Measurements from ENCODE around the gene CNPY2.

The CNPY2 gene

GRCh38 chr12:56308714-56309113 is 7.1 kb downstream of the CNPY2 start:
- H3K4me2 ChIP-seq (ENCODE audit: insufficient read depth, low read length), result no peak overlapping the region
- H3K36me3 ChIP-seq (ENCODE audit: insufficient read depth, low read length), result peaks cover 36% of the 10 kb centered on the region
- no peak overlapping the region for H3K27ac ChIP-seq (ENCODE audit: low read length)
- no peaks in the 10 kb centered on the region for H3K79me2 ChIP-seq (ENCODE audit: insufficient read depth, low read length)
- ATAC-seq (ENCODE audit: insufficient read depth, low read depth), result no peak
- DNase-seq, result no peak
- H3K4me3 ChIP-seq (ENCODE audit: low read depth in 1 of 2, low read length in 2 of 2), result no peak overlapping the region
- no peaks in the 10 kb centered on the region for H3K4me1 ChIP-seq (ENCODE audit: insufficient read depth, low read length)
- no peaks in the 10 kb centered on the region for H4K20me1 ChIP-seq (ENCODE audit: insufficient read depth, low read length)
- H3K9me3 ChIP-seq (ENCODE audit: insufficient read depth, low read length, severe bottlenecking), result no peaks in the 10 kb centered on the region
- no peaks in the 10 kb centered on the region for H3K27me3 ChIP-seq (ENCODE audit: insufficient read depth, low read length, poor library complexity)
- H3K9ac ChIP-seq (ENCODE audit: low read depth, low read length), result no peak overlapping the region
- H2AFZ ChIP-seq (ENCODE audit: low read depth, low read length), result no peak overlapping the region
- no peak for TF ChIP-seq CTCF (IDR thresholded peaks at IDR 0.05; ENCODE audit: borderline replicate concordance, extremely low read depth, low read length, poor library complexity, severe bottlenecking)
- no peak for TF ChIP-seq EZH2 (IDR thresholded peaks at IDR 0.05; ENCODE audit: borderline replicate concordance, low read depth, low read length, severe bottlenecking)

- no peak for ATAC-seq (ENCODE audit: insufficient read depth, low read depth)
- no peak overlapping the region for H3K4me3 ChIP-seq (ENCODE audit: low read depth in 1 of 2, low read length in 2 of 2)
- no peaks in the 10 kb centered on the region for H3K79me2 ChIP-seq (ENCODE audit: insufficient read depth, low read length)
- no peak for TF ChIP-seq EZH2 (IDR thresholded peaks at IDR 0.05; ENCODE audit: borderline replicate concordance, low read depth, low read length, severe bottlenecking)
- TF ChIP-seq CTCF (IDR thresholded peaks at IDR 0.05; ENCODE audit: borderline replicate concordance, extremely low read depth, low read length, poor library complexity, severe bottlenecking), result no peak
- H3K27ac ChIP-seq (ENCODE audit: low read length), result no peak overlapping the region
- H4K20me1 ChIP-seq (ENCODE audit: insufficient read depth, low read length), result no peaks in the 10 kb centered on the region
- no peaks in the 10 kb centered on the region for H3K27me3 ChIP-seq (ENCODE audit: insufficient read depth, low read length, poor library complexity)
- no peaks in the 10 kb centered on the region for H3K9me3 ChIP-seq (ENCODE audit: insufficient read depth, low read length, severe bottlenecking)
- H3K9ac ChIP-seq (ENCODE audit: low read depth, low read length), result no peak overlapping the region
- H3K4me1 ChIP-seq (ENCODE audit: insufficient read depth, low read length), result no peaks in the 10 kb centered on the region; the same call in 1 of the 2 replicates
- no peak for DNase-seq
- no peak overlapping the region for H2AFZ ChIP-seq (ENCODE audit: low read depth, low read length)
- H3K36me3 ChIP-seq (ENCODE audit: insufficient read depth, low read length), result peaks cover 32% of the 10 kb centered on the region
- no peak overlapping the region for H3K4me2 ChIP-seq (ENCODE audit: insufficient read depth, low read length)
Observed at GRCh38 chr12:56307221-56307965, 8.4 kb downstream of the CNPY2 start.

GRCh38 chr12:56304872-56305590 is 10.8 kb downstream of the CNPY2 start:
- no peak overlapping the region for H3K4me3 ChIP-seq (ENCODE audit: low read depth in 1 of 2, low read length in 2 of 2)
- H3K27ac ChIP-seq (ENCODE audit: low read length), result no peak overlapping the region
- ATAC-seq (ENCODE audit: insufficient read depth, low read depth) (no peak), DNase-seq (no peak)
- H3K4me2 ChIP-seq (ENCODE audit: insufficient read depth, low read length), result no peak overlapping the region
- no peak for TF ChIP-seq CTCF (IDR thresholded peaks at IDR 0.05; ENCODE audit: borderline replicate concordance, extremely low read depth, low read length, poor library complexity, severe bottlenecking)
- no peak for TF ChIP-seq EZH2 (IDR thresholded peaks at IDR 0.05; ENCODE audit: borderline replicate concordance, low read depth, low read length, severe bottlenecking)
- H3K4me1 ChIP-seq (ENCODE audit: insufficient read depth, low read length), result peaks cover 19% of the 10 kb centered on the region
- H3K79me2 ChIP-seq (ENCODE audit: insufficient read depth, low read length), result peaks cover 17% of the 10 kb centered on the region
- no peaks in the 10 kb centered on the region for H3K27me3 ChIP-seq (ENCODE audit: insufficient read depth, low read length, poor library complexity)
- H3K36me3 ChIP-seq (ENCODE audit: insufficient read depth, low read length), result peaks cover 24% of the 10 kb centered on the region
- H4K20me1 ChIP-seq (ENCODE audit: insufficient read depth, low read length), result no peaks in the 10 kb centered on the region
- no peak overlapping the region for H2AFZ ChIP-seq (ENCODE audit: low read depth, low read length)
- H3K9me3 ChIP-seq (ENCODE audit: insufficient read depth, low read length, severe bottlenecking), result no peaks in the 10 kb centered on the region
- H3K9ac ChIP-seq (ENCODE audit: low read depth, low read length), result no peak overlapping the region

Data from DND-41 (cell line).